GM06990 (cell line): Measurements from ENCODE around the gene ZBTB3.

Source experiments
- DNase-seq: peaks from one replicate; pipeline ENCODE4 v3.0.0-alpha.2; 2011; ENCODE audit not compliant: insufficient read length; ENCODE audit errors: extremely low read depth
- H3K27me3 ChIP-seq: replicated peaks from 2 replicates; pipeline ENCODE4 v1.6.0; 2011; ENCODE audit warnings: low read length; ENCODE audit not compliant: control insufficient read depth, insufficient read depth
- H3K36me3 ChIP-seq: 2 replicates; pipeline ENCODE4 v1.5.1; 2011; ENCODE audit warnings: low read length; ENCODE audit not compliant: control insufficient read depth, insufficient read depth
- H3K4me3 ChIP-seq: replicated peaks from 2 replicates; pipeline ENCODE4 v1.5.1; 2011; ENCODE audit warnings: low read depth, mild to moderate bottlenecking, control low read depth, low read length
- CTCF ChIP-seq: IDR thresholded peaks from 2 replicates; pipeline ENCODE4 v1.5.1; 2011; ENCODE audit warnings: low read length, control low read depth, mild to moderate bottlenecking, inconsistent platforms; ENCODE audit not compliant: insufficient read depth, poor library complexity, severe bottlenecking

The ZBTB3 gene

DNA sequence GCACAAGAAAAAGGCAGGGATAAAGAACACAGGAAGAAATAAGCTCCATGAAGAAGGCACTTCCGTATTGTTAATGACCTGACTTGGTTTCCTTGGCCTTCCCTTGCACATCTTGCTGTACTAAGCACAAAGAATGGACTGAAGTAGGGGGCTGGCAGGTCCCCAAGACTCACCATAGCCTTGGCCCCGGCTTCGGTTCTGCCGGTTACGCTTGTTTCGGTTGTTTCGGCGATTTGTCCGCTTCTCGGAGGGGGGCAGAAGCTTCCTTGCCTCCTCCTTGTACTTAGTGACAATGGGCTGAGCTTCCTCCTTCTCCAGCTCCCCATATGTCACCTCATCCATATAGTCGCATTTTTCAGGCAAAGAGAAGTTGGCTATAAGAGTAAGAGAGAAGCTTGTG is 37.1 kb downstream of the ZBTB3 start:
- H3K36me3 ChIP-seq: peaks cover 39% of the 10 kb centered on the region
- no peak overlapping the region for H3K4me3 ChIP-seq

GRCh38 chr11:62716206-62716605 is 37.8 kb downstream of the ZBTB3 start:
- no peak for TF ChIP-seq CTCF
- no peaks in the 10 kb centered on the region for H3K27me3 ChIP-seq
- no peak for DNase-seq
- H3K36me3 ChIP-seq: peaks cover 34% of the 10 kb centered on the region
- no peak overlapping the region for H3K4me3 ChIP-seq

More for the DNA sequence above, 37.1 kb downstream of the ZBTB3 start:
- H3K27me3 ChIP-seq: no peaks in the 10 kb centered on the region
- no peak for DNase-seq
- TF ChIP-seq CTCF: no peak

DNA sequence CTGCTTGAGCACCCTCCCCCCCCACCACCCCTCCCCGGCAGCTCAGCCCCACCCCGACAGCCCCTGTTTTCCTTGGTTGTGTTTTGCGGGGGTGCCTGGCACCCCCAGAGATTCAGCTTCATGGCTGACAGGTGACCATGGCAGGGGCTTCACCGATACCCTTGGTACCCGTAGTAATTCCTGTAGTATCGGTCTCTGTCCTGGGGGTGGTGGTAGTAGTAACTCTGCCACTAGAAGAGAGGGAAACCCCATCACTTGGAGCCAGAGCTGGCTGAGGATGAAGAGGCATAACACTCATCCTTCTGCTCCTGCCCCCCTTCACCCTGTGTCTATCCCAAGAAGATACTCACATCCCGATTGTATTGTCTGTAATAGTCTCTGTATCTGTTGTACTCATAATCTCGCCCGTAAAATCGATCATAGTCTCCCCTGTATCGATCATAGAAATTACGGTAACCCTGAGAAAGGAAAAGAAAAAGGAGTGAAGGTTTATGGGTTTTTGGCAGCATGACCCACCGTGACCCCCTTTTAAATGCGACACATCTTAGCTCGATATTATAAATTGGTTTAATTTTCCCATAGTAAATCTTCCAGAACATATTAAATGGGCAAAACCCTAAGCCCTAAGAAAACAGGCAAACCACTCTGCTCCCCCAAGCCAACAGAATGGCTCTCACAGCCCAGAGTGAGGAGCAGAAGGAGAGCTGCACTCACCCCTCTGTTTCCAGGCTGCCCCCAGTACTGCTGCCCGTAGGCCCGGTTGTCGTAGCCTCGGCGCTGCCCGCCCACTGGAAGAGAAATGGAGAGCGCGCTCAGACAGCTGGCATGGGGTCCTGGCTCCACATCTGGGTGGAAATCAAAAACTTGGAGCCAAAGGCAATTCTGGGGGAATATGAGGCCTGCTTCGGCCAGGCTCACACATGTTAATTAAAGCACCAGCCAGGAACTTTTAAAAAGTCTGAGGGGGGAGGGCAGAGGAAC is 38.5 kb downstream of the ZBTB3 start:
- no peak for DNase-seq
- no peaks in the 10 kb centered on the region for H3K27me3 ChIP-seq
- peaks cover 31% of the 10 kb centered on the region for H3K36me3 ChIP-seq
- TF ChIP-seq CTCF: no peak
- no peak overlapping the region for H3K4me3 ChIP-seq

DNA sequence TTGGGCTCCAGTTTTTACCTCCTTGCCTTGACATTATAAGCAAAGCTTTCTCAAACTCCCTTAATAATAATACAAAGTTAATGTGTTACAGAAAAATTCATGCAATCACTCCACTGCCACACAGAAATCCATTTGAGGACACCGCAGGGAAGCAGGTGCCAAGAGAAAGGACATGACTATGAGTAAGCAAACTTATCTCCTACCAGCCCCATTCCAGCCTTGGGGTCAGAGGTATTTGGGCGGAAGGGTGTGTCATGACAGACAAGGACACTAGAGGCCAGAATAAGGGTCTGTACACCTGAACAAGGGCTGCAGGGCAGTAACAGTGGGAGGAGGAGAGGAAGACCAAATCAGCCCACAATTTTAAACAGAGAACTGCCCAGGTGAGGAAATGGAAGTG is 40.6 kb downstream of the ZBTB3 start:
- H3K4me3 ChIP-seq: no peak overlapping the region
- no peaks in the 10 kb centered on the region for H3K27me3 ChIP-seq
- DNase-seq: no peak
- peaks cover 26% of the 10 kb centered on the region for H3K36me3 ChIP-seq
- TF ChIP-seq CTCF: no peak

- Histone ChIP-seq H3K27me3 (no peaks in the 10 kb centered on the region), H3K4me3 (no peak overlapping the region), H3K36me3 (peaks cover 25% of the 10 kb centered on the region)
- DNase-seq: no peak
- TF ChIP-seq CTCF: no peak
These were observed 41.1 kb downstream of the ZBTB3 start for GRCh38 chr11:62712861-62713260.
